Measurements from ENCODE around the gene RAB9A. TPM values are rescaled to one million over a fixed set of nuclear protein-coding genes. Genes with fewer than 3 reads are reported as not detected.

Gene RAB9A
- total and polyA plus RNA-seq, 4 donors, result 21.2 to 38.4 (median 22.8) TPM

DNA sequence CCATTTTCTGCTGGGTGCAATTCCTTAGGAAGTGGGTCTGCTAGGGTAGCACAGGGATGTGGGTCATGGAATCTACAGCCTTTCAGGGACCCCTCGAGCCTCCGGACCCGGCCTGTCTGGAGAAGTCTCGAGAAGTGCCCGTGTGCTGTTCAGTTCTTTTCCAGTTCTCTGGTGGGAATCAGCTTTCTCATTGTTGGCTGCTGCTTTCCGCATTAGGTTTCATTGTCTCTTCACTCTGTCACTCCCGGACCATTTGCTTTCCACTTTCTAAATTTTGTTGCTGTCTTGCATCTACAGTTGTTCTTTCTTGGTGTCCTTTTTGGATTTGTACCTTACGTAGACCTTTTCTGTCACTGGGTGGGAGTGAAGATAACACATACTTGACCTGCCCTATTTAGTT is 6.1 kb downstream of the RAB9A start:
- Histone ChIP-seq H3K27me3 (ENCODE audit: control insufficient read depth in 3 of 3, insufficient read depth in 3 of 3, low read length in 2 of 3) (peaks cover 0 to 41% (median 39%) of the 10 kb centered on the region in 3 donors), H3K36me3 (ENCODE audit: control insufficient read depth in 4 of 4, insufficient read depth in 4 of 4, low read length in 4 of 4) (no peaks in the 10 kb centered on the region), H3K4me3 (no peak overlapping the region), H3K9me3 (ENCODE audit: control insufficient read depth in 4 of 4, insufficient read depth in 3 of 4, low read length in 3 of 4) (no peaks in the 10 kb centered on the region), H3K27ac (ENCODE audit: low read depth in 1 of 2, low read length in 1 of 2) (no peak overlapping the region), H3K9ac (ENCODE audit: insufficient read depth in 1 of 2, low read length in 2 of 2) (no peak overlapping the region), H3K4me1 (ENCODE audit: control insufficient read depth in 5 of 5, insufficient read depth in 5 of 5, low read length in 5 of 5) (peaks cover 0 to 24% (median 3%) of the 10 kb centered on the region in 5 donors)
- no peak for DNase-seq
- TF ChIP-seq, protein P1, sequence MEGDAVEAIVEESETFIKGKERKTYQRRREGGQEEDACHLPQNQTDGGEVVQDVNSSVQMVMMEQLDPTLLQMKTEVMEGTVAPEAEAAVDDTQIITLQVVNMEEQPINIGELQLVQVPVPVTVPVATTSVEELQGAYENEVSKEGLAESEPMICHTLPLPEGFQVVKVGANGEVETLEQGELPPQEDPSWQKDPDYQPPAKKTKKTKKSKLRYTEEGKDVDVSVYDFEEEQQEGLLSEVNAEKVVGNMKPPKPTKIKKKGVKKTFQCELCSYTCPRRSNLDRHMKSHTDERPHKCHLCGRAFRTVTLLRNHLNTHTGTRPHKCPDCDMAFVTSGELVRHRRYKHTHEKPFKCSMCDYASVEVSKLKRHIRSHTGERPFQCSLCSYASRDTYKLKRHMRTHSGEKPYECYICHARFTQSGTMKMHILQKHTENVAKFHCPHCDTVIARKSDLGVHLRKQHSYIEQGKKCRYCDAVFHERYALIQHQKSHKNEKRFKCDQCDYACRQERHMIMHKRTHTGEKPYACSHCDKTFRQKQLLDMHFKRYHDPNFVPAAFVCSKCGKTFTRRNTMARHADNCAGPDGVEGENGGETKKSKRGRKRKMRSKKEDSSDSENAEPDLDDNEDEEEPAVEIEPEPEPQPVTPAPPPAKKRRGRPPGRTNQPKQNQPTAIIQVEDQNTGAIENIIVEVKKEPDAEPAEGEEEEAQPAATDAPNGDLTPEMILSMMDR (IDR thresholded peaks at IDR 0.05; ENCODE audit: control extremely low read depth, extremely low read depth), result no peak
- ATAC-seq (ENCODE audit: insufficient read depth, low FRiP score), result no peak
- 76 to 82% methylated on average over 8 of the region's 8 CpGs for WGBS, 2 donors

DNA sequence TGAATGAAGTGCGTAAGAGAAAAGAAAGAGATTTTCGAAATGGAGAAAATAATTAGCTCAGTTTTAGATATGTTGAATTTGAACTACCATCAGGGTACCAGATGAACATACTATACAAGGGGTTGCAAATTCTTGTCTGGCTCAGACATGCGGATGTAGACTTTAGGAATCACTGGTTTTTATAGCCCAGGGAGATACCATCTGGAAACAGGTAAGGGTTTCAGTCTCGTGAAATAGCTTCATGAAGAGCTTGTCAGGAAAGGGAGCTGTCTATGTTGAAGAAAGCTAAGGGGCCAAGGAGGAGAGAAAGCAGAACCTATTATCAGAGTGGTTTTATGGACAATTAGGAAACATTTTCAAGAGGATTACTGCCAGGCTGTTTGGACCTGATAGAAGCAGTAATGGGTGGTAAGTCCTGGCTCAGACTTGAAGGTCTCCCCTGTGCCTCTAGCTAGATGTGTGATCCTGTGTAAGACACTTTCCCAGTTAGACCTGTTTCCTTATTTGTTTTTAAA is 6.7 kb downstream of the RAB9A start:
- ATAC-seq (ENCODE audit: insufficient read depth, low FRiP score), result no peak
- Histone ChIP-seq H3K4me3 (no peak overlapping the region), H3K27me3 (ENCODE audit: control insufficient read depth in 3 of 3, insufficient read depth in 3 of 3, low read length in 2 of 3) (peaks cover 0 to 40% (median 34%) of the 10 kb centered on the region in 3 donors), H3K36me3 (ENCODE audit: control insufficient read depth in 4 of 4, insufficient read depth in 4 of 4, low read length in 4 of 4) (no peaks in the 10 kb centered on the region), H3K9me3 (ENCODE audit: control insufficient read depth in 4 of 4, insufficient read depth in 3 of 4, low read length in 3 of 4) (no peaks in the 10 kb centered on the region), H3K4me1 (ENCODE audit: control insufficient read depth in 5 of 5, insufficient read depth in 5 of 5, low read length in 5 of 5) (peaks cover 0 to 25% (median 3%) of the 10 kb centered on the region in 5 donors), H3K9ac (ENCODE audit: insufficient read depth in 1 of 2, low read length in 2 of 2) (no peak overlapping the region), H3K27ac (ENCODE audit: low read depth in 1 of 2, low read length in 1 of 2) (no peak overlapping the region)
- TF ChIP-seq, protein P1 (IDR thresholded peaks at IDR 0.05; ENCODE audit: control extremely low read depth, extremely low read depth), result no peak
- 78 to 85% methylated on average over 4 of the region's 4 CpGs for WGBS, 2 donors
- DNase-seq, result no peak

DNA sequence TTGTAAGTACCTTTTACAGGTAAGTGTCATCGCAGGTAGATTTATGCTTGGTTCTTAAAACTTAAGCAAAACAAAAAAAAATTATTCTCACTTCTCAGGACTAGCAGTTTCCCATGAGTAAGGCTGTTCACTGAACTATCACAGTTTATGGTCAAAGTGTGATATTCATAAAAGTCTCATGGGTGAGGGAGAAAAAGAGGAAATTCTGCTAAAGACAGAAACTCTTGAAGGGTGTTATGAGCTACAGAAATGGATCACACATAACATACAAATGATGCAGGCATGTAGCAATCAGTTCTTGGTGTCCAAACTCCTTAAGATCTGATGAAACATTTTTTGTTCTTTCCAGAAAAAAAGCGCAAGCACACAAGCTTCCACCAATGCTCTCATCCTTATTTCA is 8.5 kb downstream of the RAB9A start:
- DNase-seq, result no peak
- WGBS, 2 donors, result 72 to 84% methylated on average over 2 of the region's 2 CpGs

More for the DNA sequence above, 8.5 kb downstream of the RAB9A start:
- Histone ChIP-seq H3K4me3 (no peak overlapping the region), H3K9me3 (ENCODE audit: control insufficient read depth in 4 of 4, insufficient read depth in 3 of 4, low read length in 3 of 4) (no peaks in the 10 kb centered on the region), H3K4me1 (ENCODE audit: control insufficient read depth in 5 of 5, insufficient read depth in 5 of 5, low read length in 5 of 5) (peaks cover 0 to 25% (median 6%) of the 10 kb centered on the region in 5 donors), H3K27me3 (ENCODE audit: control insufficient read depth in 3 of 3, insufficient read depth in 3 of 3, low read length in 2 of 3) (peaks cover 0 to 50% (median 35%) of the 10 kb centered on the region in 3 donors), H3K27ac (ENCODE audit: low read depth in 1 of 2, low read length in 1 of 2) (no peak overlapping the region), H3K36me3 (ENCODE audit: control insufficient read depth in 4 of 4, insufficient read depth in 4 of 4, low read length in 4 of 4) (no peaks in the 10 kb centered on the region), H3K9ac (ENCODE audit: insufficient read depth in 1 of 2, low read length in 2 of 2) (no peak overlapping the region)
- no peak for ATAC-seq (ENCODE audit: insufficient read depth, low FRiP score)
- TF ChIP-seq, protein P1 (IDR thresholded peaks at IDR 0.05; ENCODE audit: control extremely low read depth, extremely low read depth), result no peak
